ENCODE results near the gene SPTSSA. TPM values are rescaled to one million over a fixed set of nuclear protein-coding genes. Genes with fewer than 3 reads are reported as not detected.

Gene SPTSSA
- total and polyA plus RNA-seq, 2 donors (not counting 1 experiment from before 2014, with no cell fraction given) = 3.8 to 6.9 TPM

GRCh38 chr14:34423445-34423844 is 38.6 kb downstream of the SPTSSA start:
- H3K27ac Mint-ChIP-seq = no peak overlapping the region
- WGBS (ENCODE audit: insufficient coverage) = 95% methylated on average over 2 of the region's 2 CpGs
- no peak overlapping the region for H3K4me3 ChIP-seq (ENCODE audit: control extremely low read depth in 1 of 5, extremely low read depth in 1 of 5, insufficient read depth in 1 of 5, low read depth in 2 of 5, low read length in 4 of 5)
- peaks cover 0 to 11% (median 10%) of the 10 kb centered on the region in 3 donors for H3K9me3 ChIP-seq (ENCODE audit: control extremely low read depth in 1 of 3, control insufficient read depth in 2 of 3, insufficient read depth in 1 of 3, low read length in 2 of 3)
- no peak overlapping the region for H3K27ac ChIP-seq (ENCODE audit: low read length in 2 of 2)
- no peak for TF ChIP-seq CTCF (IDR thresholded peaks at IDR 0.05)
- TF ChIP-seq EZH2 (IDR thresholded peaks at IDR 0.05; ENCODE audit: borderline replicate concordance, insufficient read depth, low read depth, low read length, poor library complexity, severe bottlenecking) = no peak
- no peaks in the 10 kb centered on the region for H3K79me2 ChIP-seq (ENCODE audit: control insufficient read depth, insufficient read depth, low read length)
- no peaks in the 10 kb centered on the region for H3K4me1 ChIP-seq (ENCODE audit: control insufficient read depth in 2 of 2, insufficient read depth in 2 of 2, low read length in 2 of 2)
- H3K4me3 Mint-ChIP-seq = no peak overlapping the region
- no peaks in the 10 kb centered on the region for H3K36me3 ChIP-seq (replicated peaks in 1 of 2; ENCODE audit: control extremely low read depth in 1 of 2, control insufficient read depth in 1 of 2, extremely low read depth in 1 of 2, insufficient read depth in 2 of 2, low read length in 1 of 2)
- H3K9me3 Mint-ChIP-seq (ENCODE audit: insufficient read depth) = peaks cover 2% of the 10 kb centered on the region
- ChIA-PET CTCF (no interaction called here), POLR2A (no interaction called here)
- H3K27me3 Mint-ChIP-seq = peaks cover 3% of the 10 kb centered on the region
- DNase-seq = no peak
- H3K4me1 Mint-ChIP-seq = no peaks in the 10 kb centered on the region
- no peak overlapping the region for H3K9ac ChIP-seq (ENCODE audit: low read length)
- no peak for ATAC-seq (ENCODE audit: low read depth)
- H3K4me2 ChIP-seq (replicated peaks; ENCODE audit: low read depth, low read length, poor library complexity, severe bottlenecking) = no peak overlapping the region
- no peak overlapping the region for H2AFZ ChIP-seq (ENCODE audit: insufficient read depth, low read depth, low read length, poor library complexity, severe bottlenecking)
- intact Hi-C loops (cut with micrococcal nuclease) = no loop called here
- no peaks in the 10 kb centered on the region for H4K20me1 ChIP-seq (ENCODE audit: control insufficient read depth, insufficient read depth, low read length, poor library complexity, severe bottlenecking)
- no peaks in the 10 kb centered on the region for H3K27me3 ChIP-seq (replicated peaks in 1 of 4; ENCODE audit: control extremely low read depth in 1 of 4, control insufficient read depth in 3 of 4, insufficient read depth in 4 of 4, low read length in 3 of 4)

DNA sequence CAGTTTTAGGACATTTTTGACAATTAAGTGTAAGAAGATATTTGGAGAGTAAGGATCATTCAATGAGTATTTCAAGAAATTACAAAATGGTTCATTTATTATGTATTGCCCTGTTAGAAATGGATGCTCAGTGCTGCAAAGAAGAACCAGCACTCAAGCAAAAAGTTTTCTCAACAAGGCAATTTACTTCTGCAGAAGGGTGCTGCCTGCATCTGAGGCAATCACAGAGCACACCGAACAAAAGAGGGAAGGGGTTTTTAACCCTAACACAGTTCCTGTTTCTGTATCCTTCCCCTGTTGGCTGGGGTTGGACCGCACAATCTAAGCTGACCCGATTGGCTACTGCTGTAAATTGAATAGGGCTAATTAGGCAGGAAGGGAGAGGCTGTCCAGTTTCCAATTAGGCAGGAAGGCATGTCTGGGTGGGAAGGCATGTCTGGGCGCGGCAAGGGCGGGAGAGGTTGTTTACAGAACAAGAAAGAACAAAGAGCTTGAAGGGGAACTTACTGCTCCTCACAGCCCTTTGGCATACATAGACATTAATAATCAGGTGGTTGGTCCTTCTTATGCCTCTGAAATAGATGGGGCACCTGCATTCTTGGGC is 41.4 kb downstream of the SPTSSA start:
- Histone ChIP-seq H3K79me2 (ENCODE audit: control insufficient read depth, insufficient read depth, low read length) (no peaks in the 10 kb centered on the region), H3K4me3 (ENCODE audit: control extremely low read depth in 1 of 5, extremely low read depth in 1 of 5, insufficient read depth in 1 of 5, low read depth in 2 of 5, low read length in 4 of 5) (no peak overlapping the region), H2AFZ (ENCODE audit: insufficient read depth, low read depth, low read length, poor library complexity, severe bottlenecking) (no peak overlapping the region), H3K4me1 (ENCODE audit: control insufficient read depth in 2 of 2, insufficient read depth in 2 of 2, low read length in 2 of 2) (no peaks in the 10 kb centered on the region), H3K4me2 (replicated peaks; ENCODE audit: low read depth, low read length, poor library complexity, severe bottlenecking) (no peak overlapping the region), H3K27ac (ENCODE audit: low read length in 2 of 2) (no peak overlapping the region), H4K20me1 (ENCODE audit: control insufficient read depth, insufficient read depth, low read length, poor library complexity, severe bottlenecking) (no peaks in the 10 kb centered on the region), H3K36me3 (replicated peaks in 1 of 2; ENCODE audit: control extremely low read depth in 1 of 2, control insufficient read depth in 1 of 2, extremely low read depth in 1 of 2, insufficient read depth in 2 of 2, low read length in 1 of 2) (no peaks in the 10 kb centered on the region), H3K27me3 (replicated peaks in 1 of 4; ENCODE audit: control extremely low read depth in 1 of 4, control insufficient read depth in 3 of 4, insufficient read depth in 4 of 4, low read length in 3 of 4) (no peaks in the 10 kb centered on the region), H3K9me3 (ENCODE audit: control extremely low read depth in 1 of 3, control insufficient read depth in 2 of 3, insufficient read depth in 1 of 3, low read length in 2 of 3) (peaks cover 0 to 11% (median 10%) of the 10 kb centered on the region in 3 donors), H3K9ac (ENCODE audit: low read length) (no peak overlapping the region)
- DNase-seq (no peak), ATAC-seq (ENCODE audit: low read depth) (no peak)
- ChIA-PET POLR2A (no interaction called here), CTCF (no interaction called here)
- Mint-ChIP-seq H3K27ac (no peak overlapping the region), H3K4me3 (no peak overlapping the region), H3K9me3 (ENCODE audit: insufficient read depth) (peaks cover 2% of the 10 kb centered on the region), H3K4me1 (no peaks in the 10 kb centered on the region), H3K27me3 (peaks cover 9% of the 10 kb centered on the region)
- intact Hi-C loops (cut with micrococcal nuclease) = no loop called here
- 94% methylated on average over 2 of the region's 6 CpGs for WGBS (ENCODE audit: insufficient coverage)
- TF ChIP-seq EZH2 (IDR thresholded peaks at IDR 0.05; ENCODE audit: borderline replicate concordance, insufficient read depth, low read depth, low read length, poor library complexity, severe bottlenecking) = no peak
- no peak for TF ChIP-seq CTCF (IDR thresholded peaks at IDR 0.05)

Data from B cell (primary cell).